Measurements from ENCODE around the gene EXT2.

DNA sequence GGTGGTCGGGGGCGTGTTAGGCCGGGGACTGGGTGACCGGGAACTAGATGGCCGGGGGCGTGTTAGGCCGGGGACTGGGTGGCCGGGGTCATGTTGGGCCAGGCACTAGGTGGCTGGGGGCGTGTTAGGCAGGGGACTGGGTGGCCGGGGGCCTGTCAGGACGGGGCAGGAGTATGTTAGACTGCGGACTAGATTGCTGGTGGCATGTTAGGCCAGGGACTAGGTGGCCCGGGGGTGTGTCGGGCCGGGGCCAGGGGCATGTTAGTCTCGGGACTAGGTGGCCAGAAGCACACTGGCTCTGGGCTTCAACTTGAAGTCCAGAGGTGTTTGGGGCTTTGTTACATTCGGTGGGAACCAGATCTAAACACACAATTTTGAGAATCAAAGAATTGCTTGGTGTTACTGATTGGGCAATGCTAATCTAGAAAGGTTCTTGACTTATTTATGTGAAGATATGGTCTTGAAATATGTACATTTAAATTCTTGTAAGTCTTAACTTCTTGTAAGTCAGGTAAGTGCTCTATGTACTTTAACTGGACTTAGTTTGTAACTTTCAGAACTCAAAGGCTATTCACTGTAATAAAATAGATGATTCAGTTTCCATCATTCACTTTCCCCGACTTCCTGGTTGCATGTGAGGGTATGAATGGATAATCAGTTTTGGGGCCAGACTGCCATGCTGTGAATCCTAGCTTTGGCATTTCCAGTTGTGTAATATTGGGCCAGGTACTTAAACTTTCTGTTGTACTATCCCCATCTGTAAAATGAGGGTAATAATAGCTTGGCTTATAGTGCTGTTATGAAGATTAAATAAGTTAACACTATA, 1.1 kb downstream of the EXT2 start:
- TF ChIP-seq, protein P1, sequence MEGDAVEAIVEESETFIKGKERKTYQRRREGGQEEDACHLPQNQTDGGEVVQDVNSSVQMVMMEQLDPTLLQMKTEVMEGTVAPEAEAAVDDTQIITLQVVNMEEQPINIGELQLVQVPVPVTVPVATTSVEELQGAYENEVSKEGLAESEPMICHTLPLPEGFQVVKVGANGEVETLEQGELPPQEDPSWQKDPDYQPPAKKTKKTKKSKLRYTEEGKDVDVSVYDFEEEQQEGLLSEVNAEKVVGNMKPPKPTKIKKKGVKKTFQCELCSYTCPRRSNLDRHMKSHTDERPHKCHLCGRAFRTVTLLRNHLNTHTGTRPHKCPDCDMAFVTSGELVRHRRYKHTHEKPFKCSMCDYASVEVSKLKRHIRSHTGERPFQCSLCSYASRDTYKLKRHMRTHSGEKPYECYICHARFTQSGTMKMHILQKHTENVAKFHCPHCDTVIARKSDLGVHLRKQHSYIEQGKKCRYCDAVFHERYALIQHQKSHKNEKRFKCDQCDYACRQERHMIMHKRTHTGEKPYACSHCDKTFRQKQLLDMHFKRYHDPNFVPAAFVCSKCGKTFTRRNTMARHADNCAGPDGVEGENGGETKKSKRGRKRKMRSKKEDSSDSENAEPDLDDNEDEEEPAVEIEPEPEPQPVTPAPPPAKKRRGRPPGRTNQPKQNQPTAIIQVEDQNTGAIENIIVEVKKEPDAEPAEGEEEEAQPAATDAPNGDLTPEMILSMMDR (IDR thresholded peaks at IDR 0.05), result no peak
- TF ChIP-seq POLR2A (IDR thresholded peaks at IDR 0.05), result no peak
